NCI-H345 (cell line): Measurements from ENCODE around the gene GPRASP2.

ENCODE experiments used
- DNase-seq: peaks from one replicate; lab custom pipeline; 2025; lab: John Stamatoyannopoulos, UW

The GPRASP2 gene

GRCh38 chrX:102745513-102745856 lies 33.2 kb downstream of the GPRASP2 start:
- no peak for DNase-seq

GRCh38 chrX:102745857-102746584 lies 33.8 kb downstream of the GPRASP2 start:
- no peak for DNase-seq

GRCh38 chrX:102765217-102765616 lies 53.0 kb downstream of the GPRASP2 start:
- no peak for DNase-seq

GRCh38 chrX:102765809-102766208 lies 53.6 kb downstream of the GPRASP2 start:
- DNase-seq, result no peak

GRCh38 chrX:102767287-102767686 lies 55.0 kb downstream of the GPRASP2 start:
- no peak for DNase-seq
